ENCODE results near the gene SAMD9L.
"Not testable (repeated sequence)": the region's sequence is repeated elsewhere in the genome, so short reads cannot be mapped to it uniquely, and the experiment has no call there.

Gene SAMD9L

DNA sequence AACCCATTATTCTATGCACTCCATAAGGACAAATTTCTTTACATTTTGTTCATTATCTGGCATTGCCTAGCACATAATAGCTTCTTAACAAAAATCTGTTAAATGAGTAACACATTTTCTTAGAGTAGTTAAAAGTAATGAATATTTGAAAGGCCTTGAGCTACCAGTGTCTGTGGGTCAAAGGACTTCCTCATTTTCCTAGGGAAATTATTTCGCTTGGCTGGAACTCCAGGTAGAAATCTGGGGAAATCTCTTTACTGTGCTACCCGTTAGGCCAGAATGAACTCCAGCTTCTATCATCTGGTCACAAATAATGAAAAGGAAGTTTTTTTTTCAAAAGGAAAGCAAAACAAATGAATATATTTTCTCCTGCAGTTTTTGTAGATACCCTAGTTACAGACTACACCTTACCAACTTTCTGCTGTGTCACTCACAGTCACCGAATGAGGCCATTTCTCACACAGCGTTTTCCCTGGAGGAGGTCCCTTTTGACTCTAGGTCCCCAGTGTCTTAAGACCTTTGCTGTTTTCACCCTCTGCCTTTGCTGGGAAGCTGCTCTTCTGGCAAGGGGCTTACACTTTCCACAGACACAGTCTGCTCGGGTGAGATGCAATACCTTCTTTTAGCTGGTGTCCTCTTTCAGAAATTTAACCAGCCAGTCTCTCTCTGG, 1.6 kb downstream of the SAMD9L start:
- H3K4me3 ChIP-seq (ENCODE audit: low read depth, low read length): no peak overlapping the region

DNA sequence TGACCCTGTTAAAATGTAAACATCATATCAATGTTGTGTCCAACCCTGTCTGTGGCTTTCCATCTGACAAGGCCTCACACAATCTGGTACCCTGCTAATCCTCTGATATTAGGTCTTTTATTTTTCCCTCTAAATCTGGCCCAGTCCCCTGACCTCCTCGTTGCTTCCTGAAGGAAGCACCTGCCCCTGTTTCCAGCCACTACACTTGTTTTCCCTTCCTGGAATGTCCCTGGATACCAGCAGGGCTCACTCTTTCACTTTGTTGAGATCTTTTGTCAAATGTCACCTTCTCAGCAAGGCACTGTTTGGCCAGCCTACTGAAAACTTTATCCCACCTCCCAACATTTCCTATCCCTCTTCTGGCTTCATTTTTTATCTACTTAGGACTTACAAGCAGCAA, 2.1 kb downstream of the SAMD9L start:
- no peak overlapping the region for H3K4me3 ChIP-seq (ENCODE audit: low read depth, low read length)

DNA sequence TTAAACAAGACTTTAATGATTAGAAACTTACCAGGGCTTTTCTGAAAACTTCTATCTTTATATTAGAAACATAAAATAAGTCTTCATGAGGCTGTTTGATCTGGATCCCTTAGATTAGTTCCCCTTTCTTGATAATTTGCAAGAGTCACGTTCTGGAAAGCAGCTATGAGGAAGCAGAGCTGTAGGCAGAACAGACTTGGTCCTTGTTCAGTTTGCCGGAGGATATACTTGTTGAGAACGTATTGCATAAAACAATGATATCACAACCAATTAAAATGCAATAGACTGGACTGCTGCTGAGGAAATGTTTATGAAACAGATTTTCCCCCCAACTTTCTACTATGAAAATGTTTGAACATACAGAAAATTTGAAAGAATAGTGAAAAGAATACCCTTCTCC, 2.8 kb downstream of the SAMD9L start:
- H3K4me3 ChIP-seq (ENCODE audit: low read depth, low read length): no peak overlapping the region

DNA sequence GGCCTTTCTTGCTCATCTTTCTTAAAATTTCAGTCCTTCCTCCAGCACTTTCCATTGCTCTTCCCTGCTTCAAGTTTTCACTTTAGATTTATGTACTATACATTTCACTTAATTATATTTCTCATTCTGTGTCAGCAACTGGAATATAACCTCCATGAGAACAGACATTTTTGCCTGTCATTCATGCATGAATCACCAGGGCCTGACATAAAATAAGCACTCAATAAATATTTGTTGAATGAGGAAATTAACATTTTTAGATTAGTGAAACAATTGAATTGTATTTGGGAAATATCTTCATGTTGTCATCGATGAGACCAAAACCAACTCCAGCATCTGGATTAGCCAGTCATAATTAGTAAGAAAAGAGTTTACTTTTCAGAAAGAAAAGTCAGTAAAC, 6.1 kb downstream of the SAMD9L start:
- H3K4me3 ChIP-seq (ENCODE audit: low read depth, low read length): no peak overlapping the region

DNA sequence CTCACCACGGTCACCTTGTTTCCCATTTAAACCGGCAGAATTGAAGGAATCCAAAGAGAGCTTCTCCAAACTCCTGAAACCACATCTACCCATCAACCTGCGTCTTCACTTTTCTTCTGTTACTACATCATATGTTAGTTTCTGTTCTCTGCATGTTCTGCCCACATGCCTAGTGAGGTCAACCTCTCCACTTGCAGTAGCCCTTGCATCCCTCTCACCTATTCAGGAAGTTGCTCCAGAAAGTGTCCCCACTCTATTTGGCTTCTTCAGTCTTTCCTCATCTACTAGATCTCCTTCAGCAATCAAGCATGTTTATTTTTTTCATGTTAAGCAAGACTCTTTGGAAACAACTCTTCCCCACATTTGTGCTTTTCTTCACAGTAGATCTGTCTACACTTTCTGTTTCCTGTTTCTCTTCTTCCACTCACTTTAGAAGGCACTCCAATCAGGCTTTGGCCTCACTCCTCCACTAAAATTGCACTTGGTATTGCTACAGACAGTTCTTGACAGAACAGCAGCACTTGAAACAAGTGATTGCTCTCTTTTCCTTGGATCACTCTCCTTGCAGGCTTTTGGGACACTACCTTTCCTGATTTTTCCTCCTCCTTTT, 7.5 kb downstream of the SAMD9L start:
- H3K4me3 ChIP-seq (ENCODE audit: low read depth, low read length): no peak overlapping the region

DNA sequence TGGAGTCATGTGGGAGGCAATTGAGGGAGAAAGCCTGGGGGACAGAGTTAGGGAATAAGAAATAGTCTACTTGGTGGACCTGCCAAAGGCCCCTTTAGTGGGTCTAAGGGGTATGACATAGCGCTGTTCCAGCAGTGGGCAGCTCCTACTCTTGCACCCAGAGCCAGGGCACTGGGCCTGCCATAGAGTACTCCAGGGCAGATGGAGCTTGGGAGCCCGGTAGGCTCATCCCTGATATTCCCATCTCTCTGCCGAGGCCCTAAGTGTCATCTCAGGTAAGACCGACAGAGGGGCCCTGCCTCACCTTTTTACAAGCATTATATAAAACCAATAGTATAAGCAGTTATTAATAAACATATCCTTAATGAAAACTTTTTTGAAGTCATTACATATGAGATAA, 9.6 kb downstream of the SAMD9L start:
- no peak overlapping the region for H3K4me3 ChIP-seq (ENCODE audit: low read depth, low read length)

DNA sequence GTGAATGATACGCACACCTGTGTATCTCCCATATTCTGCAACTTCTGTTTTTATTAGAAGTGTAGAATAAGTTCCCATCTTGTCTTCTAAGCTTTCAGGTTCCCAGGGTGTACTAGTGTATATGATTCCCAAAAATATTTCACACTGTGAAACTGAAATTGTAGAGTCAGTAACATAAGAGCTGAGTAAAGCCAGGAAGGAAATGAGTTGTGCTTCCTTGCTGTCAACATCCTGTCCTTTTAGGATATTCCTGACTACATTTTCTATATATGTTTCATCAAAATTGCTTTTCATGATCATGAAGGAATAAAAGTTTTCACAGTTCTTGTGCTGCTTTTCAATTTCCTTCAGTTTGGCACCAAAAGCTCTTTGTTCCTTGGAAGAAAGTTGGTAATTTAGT, 15.2 kb downstream of the SAMD9L start:
- H3K4me3 ChIP-seq (ENCODE audit: low read depth, low read length): no peak overlapping the region

DNA sequence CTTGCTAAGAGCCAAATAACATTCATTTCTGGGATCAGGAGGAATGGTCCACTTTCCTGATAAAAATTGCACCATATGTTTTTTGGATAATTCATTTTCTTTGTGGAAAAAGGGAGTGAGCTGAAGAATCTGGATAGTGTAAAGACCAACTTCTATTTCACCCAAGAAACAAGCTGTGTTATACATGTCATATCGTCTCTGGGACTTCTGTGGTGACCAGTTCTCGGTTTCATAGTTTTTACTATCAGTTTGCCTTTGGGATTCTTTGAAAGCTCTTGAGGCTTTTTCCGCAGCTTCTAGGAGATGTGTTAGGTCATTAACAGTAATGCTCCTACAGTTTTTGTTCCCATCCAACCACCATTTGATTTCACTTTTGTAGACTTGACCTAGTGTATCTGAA, 16.0 kb downstream of the SAMD9L start:
- no peak overlapping the region for H3K4me3 ChIP-seq (ENCODE audit: low read depth, low read length)

DNA sequence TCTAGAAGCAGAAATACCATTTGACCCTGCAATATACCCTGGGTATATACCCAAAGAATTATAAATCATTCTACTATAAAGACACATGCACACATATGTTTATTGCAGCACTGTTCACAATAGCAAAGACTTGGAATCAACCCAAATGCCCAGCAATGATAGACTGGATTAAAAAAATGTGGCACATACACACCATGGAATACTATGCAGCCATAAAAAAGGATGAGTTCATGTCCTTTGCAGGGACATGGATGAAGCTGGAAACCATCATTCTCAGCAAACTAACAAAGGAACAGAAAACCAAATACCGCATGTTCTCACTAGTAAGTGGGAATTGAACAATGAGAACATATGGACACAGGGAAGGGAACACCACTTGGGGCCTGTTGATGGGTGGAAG, 21.2 kb downstream of the SAMD9L start:
- H3K4me3 ChIP-seq (ENCODE audit: low read depth, low read length): not testable (repeated sequence)

DNA sequence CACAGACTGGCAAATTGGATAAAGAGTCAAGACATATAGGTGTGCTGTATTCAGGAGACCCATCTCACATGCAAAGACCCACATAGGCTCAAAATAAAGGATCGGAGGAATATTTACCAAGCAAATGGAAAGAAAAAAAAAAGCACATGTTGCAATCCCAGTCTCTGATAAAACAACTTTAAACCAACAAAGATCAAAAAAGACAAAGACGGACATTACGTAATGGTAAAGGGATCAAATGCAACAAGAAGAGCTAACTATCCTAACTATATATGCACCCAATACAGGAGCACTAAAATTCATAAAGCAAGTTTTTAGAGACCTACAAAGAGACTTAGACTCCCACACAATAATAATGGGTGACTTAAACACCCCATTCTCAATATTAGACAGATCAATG, 24.7 kb downstream of the SAMD9L start:
- H3K4me3 ChIP-seq (ENCODE audit: low read depth, low read length): not testable (repeated sequence)

DNA sequence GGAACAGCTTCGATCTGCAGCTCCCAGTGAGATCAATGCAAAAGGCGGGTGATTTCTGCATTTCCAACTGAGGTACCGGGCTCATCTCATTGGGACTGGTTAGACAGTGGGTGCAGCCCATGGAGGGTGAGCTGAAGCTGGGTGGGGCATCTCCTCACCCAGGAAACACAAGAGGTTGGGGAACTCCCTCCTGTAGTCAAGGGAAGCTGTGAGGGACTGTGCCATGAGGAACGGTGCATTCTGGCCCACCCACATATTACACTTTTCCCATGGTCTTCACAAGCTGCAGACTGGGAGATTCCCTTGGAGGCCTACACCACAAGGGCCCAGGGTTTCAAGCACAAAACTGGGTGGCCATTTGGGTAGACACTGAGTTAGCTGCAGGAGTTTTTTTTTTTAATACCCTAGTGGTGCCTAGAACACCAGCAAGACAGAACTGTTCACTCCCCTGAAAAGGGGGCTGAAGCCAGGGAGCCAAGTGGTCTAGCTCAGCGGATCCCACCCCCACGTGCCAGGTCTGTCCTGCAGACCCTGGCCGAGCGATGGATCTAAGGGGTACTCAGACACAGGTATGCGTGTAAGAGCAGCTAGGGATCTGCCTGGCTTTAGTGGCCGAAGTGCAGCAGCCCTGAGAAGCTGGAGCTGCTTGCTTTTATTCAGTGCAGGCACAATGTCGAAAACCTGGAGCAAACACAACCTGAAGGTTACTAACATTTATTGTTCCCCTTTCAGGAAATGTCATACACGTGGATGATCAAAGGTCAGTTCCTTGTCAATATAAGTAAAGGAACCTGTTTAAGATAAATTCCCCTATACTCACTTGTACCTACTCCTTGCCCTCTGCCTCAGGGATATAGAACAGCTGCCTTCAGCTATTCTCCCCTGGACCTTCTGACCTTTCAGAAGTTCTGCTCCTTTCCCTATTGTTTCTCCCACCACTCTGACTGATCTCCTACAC, 27.3 kb downstream of the SAMD9L start:
- H3K4me3 ChIP-seq (ENCODE audit: low read depth, low read length): no peak overlapping the region

DNA sequence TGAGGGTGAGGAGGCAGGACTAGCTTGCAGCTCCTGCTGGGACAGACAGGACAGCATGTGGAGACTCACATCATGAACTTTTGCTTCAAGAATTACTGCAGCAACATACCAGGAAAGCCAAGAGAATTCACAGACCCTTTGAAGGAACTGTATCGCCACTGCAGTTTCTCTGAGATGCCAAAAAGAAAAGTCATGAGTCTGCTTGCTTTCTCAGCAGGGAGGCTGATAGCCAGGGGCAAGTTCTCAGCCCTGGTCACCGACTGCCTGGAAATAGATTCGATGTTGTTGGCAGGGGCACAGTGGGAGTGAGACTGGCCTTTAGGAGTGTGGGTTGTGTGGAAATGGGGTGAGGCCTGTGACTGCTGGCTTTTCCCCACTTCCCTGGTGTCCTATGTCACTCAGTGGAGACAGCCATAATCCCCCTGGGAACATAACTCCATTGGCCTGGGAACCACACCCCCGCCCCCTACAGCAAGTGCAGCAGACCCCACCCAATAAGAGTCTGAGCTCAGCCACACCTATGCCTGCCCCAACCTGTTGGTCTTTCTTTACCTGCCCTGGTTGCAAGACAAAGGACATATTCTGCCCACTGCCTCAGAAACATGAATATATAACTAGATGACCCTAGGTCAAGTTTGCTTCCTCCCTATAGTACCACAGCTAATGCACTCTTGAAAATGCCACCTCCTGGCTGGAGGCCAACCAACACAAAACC, 28.8 kb downstream of the SAMD9L start:
- H3K4me3 ChIP-seq (ENCODE audit: low read depth, low read length): no peak overlapping the region

DNA sequence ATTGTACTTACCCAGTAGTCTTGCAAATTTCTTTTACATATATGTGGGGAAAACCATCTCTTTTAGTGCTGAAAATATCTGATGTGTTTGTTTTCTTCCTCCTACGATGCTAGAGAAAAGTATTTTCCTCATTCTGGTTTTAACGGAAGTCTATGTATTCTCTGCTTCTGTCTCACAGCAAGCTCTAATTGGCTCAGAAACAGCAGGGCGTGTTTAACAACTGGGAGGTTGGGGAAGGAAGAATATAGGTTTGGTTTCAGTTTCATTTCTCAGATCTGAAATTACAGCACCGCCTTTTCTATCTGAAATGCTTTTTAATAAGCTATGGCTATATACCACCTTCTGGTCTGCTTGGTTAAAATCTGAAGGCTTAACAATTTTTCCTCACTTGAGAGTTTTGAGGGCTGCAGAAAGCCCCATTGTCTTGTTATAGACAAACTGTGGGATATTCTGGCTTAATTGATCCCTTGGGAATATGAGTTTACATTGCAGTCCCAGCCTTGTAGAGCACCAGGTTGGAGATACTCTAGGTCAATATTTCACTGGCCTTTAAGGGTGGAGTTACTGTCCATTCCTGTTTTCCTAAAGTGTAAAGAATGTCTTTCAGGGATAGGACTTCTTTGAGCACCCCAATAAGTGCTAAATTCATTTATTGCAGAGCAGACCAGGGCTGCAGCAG, 30.2 kb downstream of the SAMD9L start, which contains the start of gene SAMD9:
TSS of gene SAMD9 (minus strand) at position 128 of the 679 bp plus-strand sequence. CDS start 11,882 bp downstream, outside the sequence.
- no peak within 1 kb of the TSS for H3K4me3 ChIP-seq (ENCODE audit: low read depth, low read length)

DNA sequence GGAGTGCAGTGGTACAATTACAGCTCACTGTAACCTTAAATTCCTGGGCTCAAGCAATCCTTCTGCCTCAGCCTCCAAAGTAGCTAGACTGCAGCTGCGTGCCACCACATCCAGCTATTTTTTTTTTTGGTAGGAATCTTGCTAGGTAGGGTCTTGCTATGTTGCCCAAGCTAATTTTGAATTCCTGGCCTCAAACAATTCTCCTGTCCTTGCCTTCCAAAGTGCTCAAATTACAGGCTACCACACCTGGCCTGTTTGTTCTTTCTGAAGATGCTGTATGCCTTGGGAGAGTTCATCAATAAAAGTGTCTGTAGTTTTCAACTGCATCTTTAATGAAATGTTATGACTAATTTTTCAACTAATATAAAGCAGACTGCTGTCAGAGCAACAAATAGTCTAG, 30.9 kb downstream of the SAMD9L start:
- no peak overlapping the region for H3K4me3 ChIP-seq (ENCODE audit: low read depth, low read length)

DNA sequence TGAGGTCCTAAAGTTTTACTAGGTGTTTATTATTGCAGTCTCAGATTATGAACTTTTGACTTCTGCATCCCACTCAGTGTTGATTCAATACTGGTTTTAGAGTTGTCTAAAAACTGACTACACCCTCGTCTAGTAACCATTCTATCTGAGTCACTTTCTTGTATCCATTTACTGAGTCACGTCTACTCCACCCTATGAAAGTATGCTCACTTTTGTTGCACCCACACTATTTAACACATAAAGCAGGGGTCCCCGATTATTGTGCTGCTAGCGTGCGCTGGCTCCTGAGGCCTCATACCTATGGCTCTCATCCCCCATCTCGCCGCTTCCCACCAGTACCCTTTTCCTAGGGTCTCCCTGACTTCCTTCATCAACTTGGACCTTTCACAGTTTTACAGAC, 32.4 kb downstream of the SAMD9L start:
- H3K4me3 ChIP-seq (ENCODE audit: low read depth, low read length): no peak overlapping the region

DNA sequence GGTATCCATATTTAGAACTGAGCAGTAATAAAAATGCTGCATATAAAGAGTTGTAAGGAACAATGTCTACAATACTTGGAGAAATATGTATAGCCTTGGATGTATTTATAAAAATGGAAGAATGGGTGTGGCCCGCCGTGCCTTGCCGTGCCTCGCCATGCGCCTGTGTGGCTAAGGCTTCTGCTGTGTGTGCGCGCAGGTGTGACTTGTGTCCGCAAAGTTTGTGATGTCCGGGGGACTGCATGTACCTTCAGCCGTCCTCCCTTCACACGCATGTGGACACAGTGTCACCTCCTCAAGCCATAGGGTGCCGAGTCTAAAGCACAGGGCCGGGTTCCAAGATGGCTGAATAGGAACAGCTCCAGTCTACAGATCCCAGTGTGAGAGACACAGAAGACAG, 40.2 kb downstream of the SAMD9L start:
- H3K4me3 ChIP-seq (ENCODE audit: low read depth, low read length): no peak overlapping the region

DNA sequence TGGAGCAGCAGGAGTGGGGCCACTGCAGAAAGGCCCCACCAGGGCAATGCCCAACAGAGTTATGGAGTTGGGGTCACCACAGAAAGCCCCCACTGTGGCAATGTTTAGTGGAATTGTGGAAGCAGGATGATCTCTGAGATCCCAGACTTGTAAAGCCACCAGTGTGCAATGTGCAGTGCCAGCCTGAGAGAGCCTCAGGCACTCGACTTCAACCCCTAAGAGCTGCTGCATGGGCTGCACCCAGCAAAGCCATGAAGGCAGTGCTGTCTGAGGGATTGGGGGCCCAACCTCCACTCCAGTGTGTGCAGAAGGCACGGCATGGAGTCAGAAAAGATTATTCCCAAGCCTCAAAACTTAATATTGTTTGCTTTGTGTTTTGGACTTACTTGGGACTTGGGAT, 50.8 kb downstream of the SAMD9L start:
- H3K4me3 ChIP-seq (ENCODE audit: low read depth, low read length): no peak overlapping the region

DNA sequence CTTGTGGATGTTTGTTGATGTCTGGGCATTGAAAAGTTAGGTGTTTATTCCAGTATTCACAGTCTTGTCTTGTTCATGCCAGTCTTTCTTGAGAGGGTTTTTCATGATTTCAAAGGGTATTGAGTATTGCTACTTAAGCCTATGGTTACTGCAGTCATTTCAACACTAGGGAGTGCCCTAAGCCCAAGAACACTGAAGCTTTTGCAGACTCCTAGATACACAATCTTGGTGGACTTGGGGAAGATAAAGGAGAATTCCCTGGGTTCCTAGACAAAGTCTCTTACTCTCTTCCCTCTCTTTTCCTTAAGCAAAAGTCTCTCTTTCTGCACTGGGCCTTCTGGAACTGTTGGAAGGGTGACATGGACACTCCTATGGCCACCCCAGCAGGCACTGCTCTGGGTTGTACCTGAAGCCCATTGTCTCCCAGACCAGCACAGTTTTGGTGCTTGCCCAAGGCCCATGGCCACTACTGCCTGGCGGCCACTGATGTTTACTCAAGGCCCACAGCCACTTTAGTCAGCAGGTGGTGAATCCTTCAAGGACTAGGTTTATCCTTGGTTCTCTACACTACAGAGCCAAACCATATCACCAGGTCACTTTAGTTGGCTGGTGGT, 55.3 kb downstream of the SAMD9L start:
- no peak overlapping the region for H3K4me3 ChIP-seq (ENCODE audit: low read depth, low read length)

Data from iPS-11a (cell line).